Activated gamma-delta T cell treated with anti-CD3 and anti-CD28 coated beads, Interleukin-2, amount 50 U/mL, for 16 hours (primary cell): ENCODE data around the gene FRMD8.

Source experiments
- DNase-seq: peaks from one replicate; pipeline ENCODE4 v3.0.0-alpha.2; 2020; ENCODE audit warnings: low read depth

FRMD8 gene

GRCh38 chr11:65414776-65415498 lies 28.5 kb downstream of the FRMD8 start:
- DNase-seq: no peak

- DNase-seq: no peak
Observed at GRCh38 chr11:65415499-65416340, 29.3 kb downstream of the FRMD8 start.

DNA sequence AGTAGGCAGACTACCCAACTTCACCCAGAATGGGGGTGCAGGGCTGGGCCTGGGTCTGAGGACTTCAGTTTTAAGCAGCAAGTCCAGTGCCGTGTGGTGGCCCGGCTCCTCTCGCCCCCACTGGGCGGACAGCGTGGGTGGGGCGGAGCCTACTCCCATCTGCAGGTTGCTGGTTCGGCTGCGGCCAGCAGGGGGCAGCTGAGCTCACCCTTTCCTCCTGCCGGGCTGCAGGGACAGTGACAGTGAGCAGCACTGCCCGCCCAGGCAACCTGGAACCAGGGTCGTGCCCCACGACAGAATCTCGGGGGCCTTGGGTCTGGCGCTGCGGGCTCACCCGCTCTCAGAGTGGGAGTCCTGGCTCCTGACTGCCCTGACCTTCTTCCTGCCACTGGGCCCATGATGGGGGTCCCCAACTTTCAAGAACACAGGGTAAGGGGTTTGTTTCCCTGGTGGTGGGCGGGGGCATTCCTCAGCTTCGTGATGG lies 29.9 kb downstream of the FRMD8 start:
- peak; percentile 90 for DNase-seq

DNA sequence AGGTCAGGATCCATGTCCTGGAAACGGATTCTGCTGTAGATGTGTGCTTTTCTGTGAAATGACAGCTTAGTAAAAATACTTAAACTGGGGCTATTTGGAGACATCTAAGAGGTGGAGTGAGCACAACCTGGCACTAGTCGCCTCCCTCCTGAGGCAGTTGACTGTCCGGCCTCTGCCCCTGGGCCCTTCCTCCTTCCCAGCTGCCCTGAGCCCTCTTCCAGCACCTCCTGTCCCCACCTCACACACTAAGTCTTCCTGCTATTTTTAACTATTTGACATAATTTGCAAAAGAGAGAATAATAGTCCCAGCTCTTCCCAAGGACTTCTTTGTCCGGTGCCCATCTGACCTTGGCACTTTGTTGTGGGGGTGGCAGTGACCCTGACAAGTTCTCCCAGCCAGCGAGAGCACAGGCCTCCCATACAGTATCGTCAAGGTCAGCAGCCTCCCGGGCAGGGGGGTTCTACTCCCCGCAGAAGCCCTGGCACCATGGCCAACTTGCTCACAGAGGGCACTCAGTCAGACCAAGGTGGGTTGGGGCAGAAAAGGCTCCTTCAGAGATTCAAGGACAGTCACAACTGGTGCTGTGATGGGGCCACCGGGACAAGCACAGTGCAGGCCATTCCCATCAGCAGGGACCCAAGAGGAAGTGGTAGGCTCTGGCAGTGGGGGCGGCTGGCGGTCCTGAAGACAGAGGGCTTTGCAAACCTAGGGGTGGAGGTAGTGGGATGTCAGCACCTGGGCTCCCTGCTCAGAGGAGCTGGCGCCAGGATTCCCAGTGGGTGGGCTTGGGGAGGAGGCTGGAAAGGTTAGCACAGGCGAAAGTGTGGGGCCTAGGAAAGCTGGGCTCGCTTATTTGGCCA lies 30.6 kb downstream of the FRMD8 start:
- no peak for DNase-seq

DNA sequence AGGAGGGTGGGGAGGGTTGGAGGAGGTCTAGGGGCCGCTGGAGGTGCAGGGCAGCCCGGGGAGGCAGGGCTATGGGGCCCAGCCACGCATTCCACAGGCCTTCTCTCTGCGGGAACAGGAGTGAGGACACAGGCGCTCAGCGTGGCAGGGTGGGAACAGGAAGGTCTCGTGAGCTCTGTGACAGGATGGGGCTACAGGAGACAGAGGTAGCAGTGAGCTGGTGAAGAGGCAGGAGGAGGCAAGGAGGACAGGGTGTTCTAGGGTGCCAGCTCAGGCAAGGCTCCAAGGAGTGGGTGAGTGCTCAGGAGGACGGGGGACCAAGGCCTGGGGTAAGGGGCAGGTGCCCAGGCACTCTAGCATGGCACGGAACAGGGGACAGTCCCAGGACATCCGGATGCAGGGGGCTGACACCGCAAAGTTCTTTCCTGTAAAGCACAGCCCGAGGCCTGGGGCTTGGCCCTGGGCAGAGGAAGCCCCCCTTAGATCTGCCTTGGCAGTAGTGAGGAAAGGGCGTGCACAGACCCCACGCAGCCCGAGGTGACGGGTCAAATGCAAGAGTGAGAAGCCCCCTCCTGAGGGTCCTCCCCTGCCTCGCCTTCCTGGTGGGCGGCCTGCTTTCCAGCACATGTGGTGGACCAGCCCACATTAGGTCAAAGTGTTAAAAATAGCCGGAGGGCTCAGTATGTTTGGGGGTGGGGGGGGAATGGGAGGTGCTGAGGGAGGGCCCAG lies 31.4 kb downstream of the FRMD8 start:
- no peak for DNase-seq

DNA sequence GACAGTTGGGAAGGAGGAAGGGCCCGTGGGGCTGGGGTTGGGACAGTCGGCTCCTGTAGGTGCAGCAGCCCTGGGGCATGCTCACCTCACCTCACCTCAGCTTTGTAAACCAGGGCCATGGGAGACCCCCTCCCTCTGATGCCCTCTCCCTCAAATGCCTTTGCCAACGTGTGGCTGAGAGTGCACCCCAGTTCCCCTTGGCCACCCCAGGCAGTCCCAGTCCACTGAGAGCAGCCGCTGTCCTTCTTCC lies 31.9 kb downstream of the FRMD8 start:
- DNase-seq: no peak

DNA sequence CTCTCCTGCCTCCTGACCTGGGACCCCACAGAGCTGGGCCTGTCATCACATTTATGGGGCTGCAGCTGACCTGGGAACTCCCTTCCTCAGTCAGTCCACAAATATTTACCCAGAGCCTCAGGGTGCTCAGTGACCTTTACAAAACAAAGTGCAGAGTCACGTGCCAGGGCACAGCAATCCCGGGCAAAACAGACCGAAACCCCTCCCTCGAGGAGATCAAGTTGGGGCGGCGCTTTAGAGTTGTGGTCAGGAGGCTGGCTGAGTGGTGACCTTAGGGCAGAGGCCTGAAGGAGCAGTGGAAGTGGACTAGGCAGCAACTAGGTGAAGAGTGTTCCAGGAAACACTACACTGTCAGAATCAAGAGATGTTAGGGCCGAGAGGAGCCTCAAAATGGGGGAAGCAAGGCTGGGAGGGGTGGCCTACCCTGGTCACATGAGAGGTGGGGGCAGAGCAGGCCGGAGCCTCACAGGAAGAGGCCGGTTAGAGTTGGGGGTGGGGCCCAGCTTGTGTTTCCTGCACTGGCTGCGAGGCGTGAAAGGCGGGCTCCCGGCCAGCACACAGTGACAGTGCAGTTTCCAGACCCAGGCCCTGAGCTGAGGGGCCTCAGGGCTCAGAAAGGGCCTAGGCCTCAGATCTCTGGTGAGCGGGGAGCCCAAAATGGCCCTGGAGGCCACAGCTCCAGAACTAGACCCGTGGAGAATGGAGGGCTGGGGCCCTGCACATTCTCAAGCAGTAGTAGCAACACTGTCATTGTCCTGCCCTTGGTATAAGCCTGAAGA lies 32.4 kb downstream of the FRMD8 start:
- peak; percentile 83 for DNase-seq

- DNase-seq: no peak
Observed at GRCh38 chr11:65419460-65419771, 33.0 kb downstream of the FRMD8 start.

DNA sequence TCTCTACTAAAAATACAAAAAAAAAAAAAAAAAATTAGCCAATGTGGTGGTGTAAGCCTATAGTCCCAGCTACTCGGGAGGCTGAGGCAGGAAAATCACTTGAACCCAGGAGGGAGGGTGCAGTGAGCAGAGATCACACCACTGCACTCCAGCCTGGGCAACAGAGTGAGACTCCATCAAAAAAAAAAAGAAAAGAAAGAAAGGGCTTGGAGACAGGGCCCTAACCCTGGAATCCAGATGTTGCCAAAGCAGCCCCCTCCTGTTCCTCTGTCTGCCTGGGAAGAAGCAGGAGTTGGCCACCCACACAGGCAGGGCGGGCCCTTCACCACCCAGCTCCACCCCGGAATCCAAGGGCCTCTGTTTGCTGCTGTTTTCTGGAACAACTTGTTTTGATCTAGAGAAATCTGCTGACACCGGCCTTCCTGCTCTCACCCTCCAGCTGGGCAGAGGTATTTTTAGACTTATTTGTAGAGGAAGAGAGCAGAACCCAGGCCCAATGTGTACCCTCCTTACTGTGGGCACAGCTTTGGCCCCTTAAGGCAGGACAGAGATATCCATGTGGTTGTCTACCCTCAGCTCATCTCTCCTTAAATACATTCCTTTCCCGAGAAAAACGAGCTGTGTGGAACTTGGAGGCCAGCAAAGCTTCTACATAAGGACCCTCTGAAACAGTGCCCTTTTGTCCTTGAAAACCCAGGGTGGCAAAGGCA lies 33.5 kb downstream of the FRMD8 start:
- DNase-seq: no peak

GRCh38 chr11:65420506-65420905 lies 34.1 kb downstream of the FRMD8 start:
- DNase-seq: no peak

GRCh38 chr11:65420979-65421793 lies 34.7 kb downstream of the FRMD8 start:
- peak; percentile 81 for DNase-seq

DNA sequence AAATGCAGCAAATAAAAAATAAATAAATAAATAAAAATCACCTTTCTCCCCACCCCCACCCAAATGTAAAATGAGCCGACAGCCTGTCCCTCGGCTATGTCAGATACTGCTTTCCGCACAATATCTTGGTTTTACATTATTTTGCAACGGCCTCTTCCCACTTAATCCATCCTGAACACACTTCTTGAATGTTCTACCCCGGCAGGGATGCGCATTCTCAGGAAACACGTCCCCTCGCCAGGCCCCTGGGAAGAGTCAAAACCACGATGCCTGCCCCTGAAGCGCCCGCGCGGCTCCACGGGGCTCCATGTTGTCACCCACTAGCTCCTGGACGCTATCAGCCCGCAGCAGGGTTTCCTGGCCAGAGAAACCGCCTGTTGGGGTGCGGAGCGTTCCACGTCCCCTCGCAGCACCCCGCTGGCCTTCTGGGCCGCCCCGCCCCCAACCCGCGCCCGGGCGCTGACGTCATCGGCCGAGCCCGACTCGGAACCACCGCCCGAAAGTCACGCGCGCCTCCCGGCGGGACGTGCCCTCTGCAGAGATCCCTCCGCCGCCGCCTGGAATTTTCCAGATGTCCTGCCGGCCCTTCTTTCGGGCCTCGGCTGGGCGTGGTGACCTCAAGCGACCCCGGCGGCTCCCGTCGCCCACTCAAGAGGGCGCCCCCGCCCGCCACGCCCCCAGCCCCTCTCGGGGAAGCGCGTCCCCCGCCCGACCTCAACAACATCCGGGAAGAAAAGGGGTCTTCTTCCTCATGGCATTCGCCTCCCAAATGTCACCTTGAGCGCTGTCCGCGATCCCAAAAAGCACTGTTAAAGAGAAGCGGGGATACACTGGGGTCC lies 35.6 kb downstream of the FRMD8 start:
- peak; percentile 80 for DNase-seq

GRCh38 chr11:65422633-65423515 lies 36.4 kb downstream of the FRMD8 start, which contains the start of gene NEAT1:
Gene NEAT1, plus strand, starts transcription at chr11:65422798.
- DNase-seq: peak; percentile 91

DNA sequence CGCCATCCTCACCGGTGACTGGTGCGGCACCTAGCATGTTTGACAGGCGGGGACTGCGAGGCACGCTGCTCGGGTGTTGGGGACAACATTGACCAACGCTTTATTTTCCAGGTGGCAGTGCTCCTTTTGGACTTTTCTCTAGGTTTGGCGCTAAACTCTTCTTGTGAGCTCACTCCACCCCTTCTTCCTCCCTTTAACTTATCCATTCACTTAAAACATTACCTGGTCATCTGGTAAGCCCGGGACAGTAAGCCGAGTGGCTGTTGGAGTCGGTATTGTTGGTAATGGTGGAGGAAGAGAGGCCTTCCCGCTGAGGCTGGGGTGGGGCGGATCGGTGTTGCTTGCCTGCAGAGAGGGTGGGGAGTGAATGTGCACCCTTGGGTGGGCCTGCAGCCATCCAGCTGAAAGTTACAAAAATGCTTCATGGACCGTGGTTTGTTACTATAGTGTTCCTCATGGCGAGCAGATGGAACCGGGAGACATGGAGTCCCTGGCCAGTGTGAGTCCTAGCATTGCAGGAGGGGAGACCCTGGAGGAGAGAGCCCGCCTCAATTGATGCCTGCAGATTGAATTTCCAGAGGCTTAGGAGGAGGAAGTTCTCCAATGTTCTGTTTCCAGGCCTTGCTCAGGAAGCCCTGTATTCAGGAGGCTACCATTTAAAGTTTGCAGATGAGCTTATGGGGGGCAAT lies 37.2 kb downstream of the FRMD8 start:
- no peak for DNase-seq

DNA sequence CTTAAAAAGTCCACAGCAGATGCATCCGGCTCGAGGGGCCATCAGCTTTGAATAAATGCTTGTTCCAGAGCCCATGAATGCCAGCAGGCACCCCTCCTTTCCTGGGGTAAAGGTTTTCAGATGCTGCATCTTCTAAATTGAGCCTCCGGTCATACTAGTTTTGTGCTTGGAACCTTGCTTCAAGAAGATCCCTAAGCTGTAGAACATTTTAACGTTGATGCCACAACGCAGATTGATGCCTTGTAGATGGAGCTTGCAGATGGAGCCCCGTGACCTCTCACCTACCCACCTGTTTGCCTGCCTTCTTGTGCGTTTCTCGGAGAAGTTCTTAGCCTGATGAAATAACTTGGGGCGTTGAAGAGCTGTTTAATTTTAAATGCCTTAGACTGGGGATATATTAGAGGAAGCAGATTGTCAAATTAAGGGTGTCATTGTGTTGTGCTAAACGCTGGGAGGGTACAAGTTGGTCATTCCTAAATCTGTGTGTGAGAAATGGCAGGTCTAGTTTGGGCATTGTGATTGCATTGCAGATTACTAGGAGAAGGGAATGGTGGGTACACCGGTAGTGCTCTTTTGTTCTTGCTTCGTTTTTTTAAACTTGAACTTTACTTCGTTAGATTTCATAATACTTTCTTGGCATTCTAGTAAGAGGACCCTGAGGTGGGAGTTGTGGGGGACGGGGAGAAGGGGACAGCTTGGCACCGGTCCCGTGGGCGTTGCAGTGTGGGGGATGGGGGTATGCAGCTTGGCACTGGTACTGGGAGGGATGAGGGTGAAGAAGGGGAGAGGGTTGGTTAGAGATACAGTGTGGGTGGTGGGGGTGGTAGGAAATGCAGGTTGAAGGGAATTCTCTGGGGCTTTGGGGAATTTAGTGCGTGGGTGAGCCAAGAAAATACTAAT lies 38.0 kb downstream of the FRMD8 start:
- DNase-seq: no peak
